GM19397 (cell line): ENCODE results near the gene RPL27.

ENCODE experiments used
- ATAC-seq: cut with Tn5 transposase; IDR thresholded peaks from one replicate; pipeline ENCODE4 v1.9.1; 2021; ENCODE audit warnings: mild to moderate bottlenecking, moderate library complexity; ENCODE audit not compliant: unreplicated experiment

RPL27 gene

GRCh38 chr17:43051969-43052368, 53.8 kb downstream of the RPL27 start:
- no peak for ATAC-seq
